Frontal cortex (tissue), 4 donors: ENCODE results near the gene PTCHD1. TPM values are rescaled to one million over a fixed set of nuclear protein-coding genes. Genes with fewer than 3 reads are reported as not detected.

ENCODE experiments used
- DNase-seq, 2 donors: peaks; one replicate each; pipeline ENCODE4 v3.0.0; 2012; ENCODE audit warnings: low spot score in 2 of 2
- FAIRE-seq: peaks from 2 replicates; lab custom pipeline; 2012; peaks lifted over from hg19 to GRCh38; lab: Jason Lieb, UNC
- total RNA-seq: library from RNA; depleted of rRNA; stranded (reverse); fragments of >200 nt; gene quantifications from one replicate; pipeline ENCODE4 v1.2.3, GENCODE V29; 2014
- donor health status: control.
- donor health status: control.
- donor health status: control.

PTCHD1 gene
- total RNA-seq, 1 donor from 2014 or later = 8.6 TPM

DNA sequence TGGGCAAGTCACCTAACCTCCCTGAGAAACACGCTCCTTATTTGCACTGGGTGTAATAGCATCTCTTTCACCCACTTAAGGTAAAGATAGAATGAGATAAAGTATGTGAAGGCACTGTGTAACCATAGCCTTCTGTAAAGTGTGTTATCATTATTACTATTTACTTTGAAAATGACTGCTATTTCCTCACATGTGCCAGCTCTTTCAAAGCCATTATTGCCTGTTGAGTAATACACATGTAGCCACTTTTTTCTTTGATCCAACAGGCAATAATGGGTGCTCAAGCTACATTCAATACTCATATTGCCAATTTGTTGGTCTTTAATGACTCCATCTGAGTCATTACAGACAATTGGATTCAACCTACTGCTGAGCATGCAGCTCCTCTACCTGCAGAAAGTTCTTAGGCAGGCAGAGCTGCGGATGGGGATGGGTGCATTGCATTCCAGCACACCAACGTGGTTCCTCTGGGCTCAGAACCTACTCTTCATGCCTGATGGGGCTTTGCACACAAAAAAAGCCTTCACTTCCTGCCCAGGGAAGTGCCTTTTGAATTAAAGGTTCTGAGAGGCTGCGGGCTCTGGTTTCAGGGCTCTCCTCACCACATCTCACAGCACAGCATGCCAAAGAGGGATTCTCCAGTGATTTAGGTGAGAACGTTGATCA, 9.7 kb downstream of the PTCHD1 start:
- FAIRE-seq = no peak
- no peak for DNase-seq

DNA sequence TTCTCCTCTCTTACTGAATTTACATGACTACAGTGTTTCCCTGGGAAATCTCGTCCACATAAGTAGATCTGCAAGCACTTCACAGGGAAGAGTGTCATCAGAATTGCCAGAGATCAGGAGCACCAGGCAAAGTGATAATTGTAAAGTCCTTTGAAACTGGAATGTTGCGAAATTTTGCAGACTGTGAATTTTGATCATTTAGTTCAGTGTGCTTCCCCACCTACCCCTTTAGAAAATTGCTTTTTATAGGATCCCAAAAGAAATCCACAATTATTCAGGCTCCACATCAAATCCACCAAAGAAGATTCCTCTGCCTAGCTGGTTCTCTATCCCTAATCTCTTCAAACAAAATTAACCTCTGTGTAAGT, 10.2 kb downstream of the PTCHD1 start:
- DNase-seq (no peak), FAIRE-seq (no peak)

DNA sequence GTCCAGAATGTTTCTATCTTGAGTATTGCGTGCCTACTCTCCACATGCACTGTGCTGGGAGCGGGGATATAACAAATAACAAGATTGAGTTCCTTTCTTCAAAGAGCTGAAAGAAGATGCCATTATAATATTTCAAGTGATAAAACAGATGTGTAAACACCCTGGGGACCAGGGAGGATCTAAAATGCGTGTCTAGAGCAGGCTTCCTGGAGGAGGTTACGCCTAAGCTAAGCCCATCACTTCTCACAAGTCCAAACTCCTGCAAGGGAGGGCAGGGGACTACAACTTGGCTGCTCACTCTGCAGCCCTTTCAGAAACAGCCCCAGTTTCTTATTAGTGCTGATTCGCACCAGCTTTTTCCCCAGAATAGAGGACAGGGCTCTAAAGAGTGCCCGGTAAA, 21.5 kb downstream of the PTCHD1 start:
- DNase-seq (no peak), FAIRE-seq (no peak)

- no peak for FAIRE-seq
- DNase-seq = no peak
These were observed 29.8 kb downstream of the PTCHD1 start for GRCh38 chrX:23364416-23364815.

DNA sequence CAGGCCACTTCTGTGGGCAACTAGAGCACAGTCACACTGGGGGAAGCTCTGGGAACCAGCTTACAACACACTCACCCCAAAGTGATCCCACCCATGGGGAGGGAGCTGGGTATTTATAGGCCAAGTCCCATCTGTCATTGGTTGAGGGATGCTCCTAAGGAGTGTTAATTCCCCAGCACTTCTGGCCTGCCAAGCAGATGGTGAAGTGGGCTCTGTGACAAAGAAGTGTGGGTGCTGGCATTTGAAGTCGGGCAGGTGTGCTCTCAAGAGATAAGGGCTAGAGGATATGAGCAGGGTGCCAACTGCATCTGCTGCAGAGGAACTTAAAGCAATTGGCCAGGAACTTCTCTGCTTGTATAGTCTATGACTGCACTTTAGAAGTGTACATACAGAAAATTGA, 30.9 kb downstream of the PTCHD1 start:
- no peak for FAIRE-seq

DNA sequence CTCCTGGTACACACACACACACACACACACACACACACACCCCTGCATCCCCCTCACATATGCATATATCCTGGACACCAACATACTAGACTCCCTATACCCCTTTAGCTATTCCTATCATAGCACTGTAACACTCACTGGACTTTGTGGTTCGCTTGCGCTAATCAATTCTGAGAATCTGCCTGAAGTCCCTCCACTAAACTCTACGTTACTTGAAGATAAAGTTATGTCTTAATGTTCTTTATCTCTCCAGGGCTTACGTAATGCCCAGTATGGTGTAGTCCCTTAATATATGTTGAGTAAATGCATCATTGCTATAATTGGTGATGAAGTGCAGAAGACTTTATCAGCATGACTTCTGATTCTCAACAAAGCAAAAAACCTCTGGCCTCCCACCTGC, 32.3 kb downstream of the PTCHD1 start:
- DNase-seq (no peak), FAIRE-seq (no peak)

More for the DNA sequence above, 30.9 kb downstream of the PTCHD1 start:
- DNase-seq = no peak

DNA sequence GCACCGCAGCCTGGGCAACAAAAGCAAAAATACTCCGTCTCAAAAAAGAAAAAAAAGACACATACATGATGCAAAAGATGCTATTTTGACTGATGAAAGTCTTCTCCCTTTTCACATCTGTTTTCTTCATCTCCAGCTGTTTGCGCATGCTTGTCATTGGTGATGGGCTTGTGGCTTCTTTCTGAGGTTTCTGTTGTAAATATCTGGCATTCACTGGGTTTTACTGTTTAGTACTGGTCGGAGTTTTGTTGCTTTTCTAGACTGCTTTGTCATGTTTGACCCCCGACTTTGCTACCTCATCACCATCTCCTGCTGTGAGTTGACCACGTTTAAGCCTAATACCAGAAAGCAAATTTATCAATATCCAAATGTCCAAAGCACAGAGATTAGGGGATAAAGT, 34.4 kb downstream of the PTCHD1 start:
- no peak for DNase-seq
- no peak for FAIRE-seq

- DNase-seq (no peak), FAIRE-seq (no peak)
These were observed 37.7 kb downstream of the PTCHD1 start for GRCh38 chrX:23372220-23372902.

GRCh38 chrX:23373129-23373804, 38.6 kb downstream of the PTCHD1 start:
- DNase-seq (no peak), FAIRE-seq (no peak)

DNA sequence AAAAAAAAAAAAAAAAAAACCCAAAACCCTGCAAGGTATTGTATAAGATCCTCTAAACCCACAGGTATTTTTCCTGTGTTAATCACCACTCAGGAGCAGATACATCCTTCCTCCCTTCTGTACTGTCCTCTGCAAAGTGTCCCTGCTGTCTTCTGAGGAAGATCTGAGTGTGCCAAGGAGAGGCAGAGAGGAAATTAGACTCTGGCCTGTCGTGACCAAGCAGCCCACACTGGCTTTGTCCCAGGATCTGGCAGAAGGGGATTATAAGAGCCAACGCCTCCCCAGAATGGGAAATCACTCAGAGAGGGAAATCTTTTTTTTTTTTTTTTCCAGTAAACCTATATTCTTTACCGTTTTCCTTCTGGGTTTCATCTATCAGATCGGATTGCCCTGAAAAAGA, 39.6 kb downstream of the PTCHD1 start:
- no peak for DNase-seq
- FAIRE-seq = no peak

DNA sequence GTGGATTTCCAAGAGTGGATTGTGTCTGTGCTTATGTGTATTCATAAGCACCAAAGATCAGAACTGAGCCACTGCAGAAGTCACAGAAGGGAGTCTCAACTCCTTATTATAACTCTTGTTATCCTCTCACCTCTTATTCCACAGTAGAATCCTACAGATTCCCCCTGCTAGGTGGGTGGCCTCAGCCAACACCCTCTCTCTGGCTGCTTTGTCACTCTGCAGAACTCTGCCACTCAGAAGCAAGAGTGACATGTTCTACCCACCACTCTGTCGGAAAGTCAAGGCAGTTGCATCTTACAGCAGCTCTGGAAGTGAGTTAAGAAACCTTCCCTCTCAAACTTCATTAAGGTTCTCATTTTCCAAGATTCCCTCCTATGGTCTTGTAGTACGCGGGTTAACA, 41.9 kb downstream of the PTCHD1 start:
- FAIRE-seq (no peak), DNase-seq (no peak)

DNA sequence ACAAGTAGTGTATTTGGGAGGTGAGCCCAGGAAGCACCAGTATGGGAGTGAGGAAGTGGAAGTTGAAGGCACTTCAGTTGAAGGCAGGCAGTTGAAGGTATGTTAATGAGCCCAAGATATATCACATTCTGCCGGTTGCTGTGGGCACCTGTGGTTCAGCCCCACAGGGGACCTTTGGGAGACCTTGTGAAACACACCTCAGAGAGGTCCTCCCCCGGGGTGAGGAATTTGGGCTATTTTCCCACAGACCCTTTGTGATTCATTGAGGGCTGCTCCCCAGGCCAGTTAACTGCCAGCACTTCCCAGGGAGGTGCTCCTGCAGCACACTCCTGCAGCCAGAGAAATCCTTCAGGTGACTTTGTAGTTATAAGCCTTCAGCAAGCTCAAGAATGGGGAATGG, 45.9 kb downstream of the PTCHD1 start:
- no peak for FAIRE-seq

GRCh38 chrX:23381099-23382087, 46.7 kb downstream of the PTCHD1 start:
- FAIRE-seq = no peak
- DNase-seq = no peak

More for the DNA sequence above, 45.9 kb downstream of the PTCHD1 start:
- no peak for DNase-seq

DNA sequence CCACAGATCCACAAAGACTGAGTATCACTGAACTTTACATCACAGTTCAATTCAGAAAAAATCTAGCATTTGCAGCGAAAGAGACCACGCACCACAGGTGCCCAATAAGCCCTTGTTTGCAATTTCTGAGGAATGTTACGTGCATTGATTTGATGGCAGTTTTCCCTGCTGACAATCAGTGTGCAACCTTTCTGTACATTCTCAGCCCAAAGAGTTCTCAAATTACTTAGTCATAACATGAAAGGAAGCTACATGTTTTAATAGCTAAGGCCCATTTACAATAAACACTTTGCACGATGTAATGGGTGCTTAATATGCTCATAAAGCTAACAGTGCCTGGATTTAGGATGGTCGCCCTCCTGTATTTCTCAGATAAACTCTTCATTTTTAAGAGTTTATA, 47.9 kb downstream of the PTCHD1 start:
- no peak for FAIRE-seq
- no peak for DNase-seq

- DNase-seq = no peak
- FAIRE-seq = no peak
These were observed 48.8 kb downstream of the PTCHD1 start for GRCh38 chrX:23383411-23383810.

DNA sequence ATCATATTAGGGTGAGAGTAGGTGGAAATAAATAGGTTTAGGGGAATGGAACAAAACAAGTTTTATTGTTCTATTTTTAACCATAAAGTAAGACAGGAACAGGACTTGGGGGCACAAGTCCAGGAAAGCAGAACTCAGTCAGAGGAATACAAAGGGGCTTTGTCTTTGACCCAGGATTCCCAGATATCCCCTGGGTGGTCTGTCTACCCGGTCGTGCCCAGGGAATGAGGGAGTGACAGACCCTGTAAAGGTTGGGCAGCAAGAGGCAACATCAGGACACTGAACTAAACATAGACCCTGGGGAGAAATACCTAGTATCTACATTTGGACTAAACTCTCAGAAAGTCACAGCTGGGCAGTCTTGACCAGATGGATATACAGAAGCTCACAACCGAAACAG, 50.6 kb downstream of the PTCHD1 start:
- FAIRE-seq = no peak
- DNase-seq = no peak

GRCh38 chrX:23386260-23386659, 51.6 kb downstream of the PTCHD1 start:
- DNase-seq = no peak
- FAIRE-seq = no peak

GRCh38 chrX:23386726-23387125, 52.1 kb downstream of the PTCHD1 start:
- DNase-seq = no peak
- FAIRE-seq = no peak

- DNase-seq (no peak), FAIRE-seq (no peak)
These were observed 53.0 kb downstream of the PTCHD1 start for GRCh38 chrX:23387550-23388184.
